MG63 (cell line): Measurements from ENCODE around the gene MIB1. TPM values are rescaled to one million over a fixed set of nuclear protein-coding genes. Genes with fewer than 3 reads are reported as not detected.
"Not testable (repeated sequence)": the region's sequence is repeated elsewhere in the genome, so short reads cannot be mapped to it uniquely, and the experiment has no call there.

Experiments
- DNase-seq: peaks from one replicate; pipeline ENCODE4 v3.0.0-alpha.2; 2020
- H3K27me3 ChIP-seq: fragments of 250-450 bp; sonication (Bioruptor Pico); 2 replicates; pipeline ENCODE4 v1.5.1; 2020; ENCODE audit warnings: mild to moderate bottlenecking, moderate library complexity
- H3K36me3 ChIP-seq: fragments of 250-450 bp; sonication (Bioruptor Pico); 2 replicates; pipeline ENCODE4 v1.5.1; 2020; ENCODE audit warnings: mild to moderate bottlenecking, moderate library complexity
- H3K4me3 ChIP-seq: fragments of 250-450 bp; sonication (Bioruptor Pico); 2 replicates; pipeline ENCODE4 v1.5.1; 2020; ENCODE audit warnings: mild to moderate bottlenecking, moderate library complexity
- H3K9me3 ChIP-seq: fragments of 250-450 bp; sonication (Bioruptor Pico); 2 replicates; pipeline ENCODE4 v1.5.1; 2020; ENCODE audit warnings: mild to moderate bottlenecking, moderate library complexity
- total RNA-seq: library from RNA; depleted of rRNA; stranded (reverse); fragments of >200 nt; shearing (Covaris generic); gene quantifications from 2 replicates; pipeline ENCODE4 v1.2.3, GENCODE V29; 2014; ENCODE audit warnings: low replicate concordance; rRNA removed

Gene MIB1
- 19.9 and 24.8 TPM in 2 replicates for total RNA-seq

GRCh38 chr18:21740538-21741311, at the start of gene MIB1:
Gene MIB1 (plus strand): TSS chr18:21740792. CDS start chr18:21741584, 792 bp downstream.
- H3K9me3 ChIP-seq, result peaks cover 15% of the 10 kb centered on the region
- peak; percentile 95 for DNase-seq
- 0 out of 2 replicates have a peak, but pooled peaks cover 4% of the 10 kb centered on the region for H3K36me3 ChIP-seq
- H3K27me3 ChIP-seq, result no peaks in the 10 kb centered on the region
- H3K4me3 ChIP-seq, result peak within 1 kb of the TSS; percentile 94

DNA sequence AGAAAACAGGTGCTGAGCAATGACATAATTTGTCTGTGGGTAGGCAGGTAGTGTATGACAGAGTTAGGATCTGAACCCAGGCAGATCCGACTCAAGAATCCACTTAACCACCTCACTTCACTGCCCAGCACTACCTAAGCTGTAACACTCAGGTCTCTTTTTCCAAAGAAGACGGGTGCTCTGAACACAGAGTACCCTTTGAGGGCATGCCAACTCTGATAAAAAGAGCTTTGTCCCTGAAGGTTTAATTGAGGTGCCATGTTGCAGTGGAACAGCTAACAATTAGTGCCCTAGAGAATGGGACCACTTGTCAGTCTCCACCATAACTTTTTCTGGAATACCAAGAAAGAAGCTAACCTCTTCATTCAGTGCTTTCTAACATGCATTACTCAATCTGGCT, 47.3 kb upstream of the MIB1 start:
- no peaks in the 10 kb centered on the region for H3K36me3 ChIP-seq
- no peaks in the 10 kb centered on the region; the same call in 1 of the 2 replicates for H3K9me3 ChIP-seq
- H3K27me3 ChIP-seq, result no peaks in the 10 kb centered on the region
- DNase-seq, result no peak
- no peak overlapping the region for H3K4me3 ChIP-seq

DNA sequence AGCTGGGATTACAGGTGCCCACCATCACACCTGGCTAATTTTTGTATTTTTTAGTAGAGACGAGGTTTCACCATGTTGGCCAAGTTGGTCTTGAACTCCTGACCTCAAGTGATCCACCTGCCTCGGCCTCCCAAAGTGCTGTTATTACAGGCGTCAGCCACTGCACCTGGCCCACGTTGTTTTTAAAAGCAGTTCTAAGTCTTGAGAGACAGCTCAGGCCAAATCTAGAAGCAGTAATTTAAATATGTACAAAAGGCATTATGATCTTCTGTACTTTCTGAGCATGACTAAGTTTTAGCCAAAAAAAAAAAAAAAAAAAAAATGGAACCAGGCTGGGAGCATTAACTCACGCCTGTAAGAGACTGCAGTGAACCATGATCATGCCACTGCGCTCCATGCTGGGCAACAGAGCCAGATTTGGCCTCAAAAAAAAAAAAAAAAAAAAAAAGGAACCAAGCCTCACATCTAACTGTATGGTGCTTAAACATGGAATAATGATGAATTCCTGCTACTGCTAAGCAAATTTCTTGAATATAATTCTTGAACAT, 40.0 kb upstream of the MIB1 start:
- no peak for DNase-seq
- H3K27me3 ChIP-seq, result no peaks in the 10 kb centered on the region
- H3K36me3 ChIP-seq, result peaks cover 4% of the 10 kb centered on the region; the same call in 1 of the 2 replicates

DNA sequence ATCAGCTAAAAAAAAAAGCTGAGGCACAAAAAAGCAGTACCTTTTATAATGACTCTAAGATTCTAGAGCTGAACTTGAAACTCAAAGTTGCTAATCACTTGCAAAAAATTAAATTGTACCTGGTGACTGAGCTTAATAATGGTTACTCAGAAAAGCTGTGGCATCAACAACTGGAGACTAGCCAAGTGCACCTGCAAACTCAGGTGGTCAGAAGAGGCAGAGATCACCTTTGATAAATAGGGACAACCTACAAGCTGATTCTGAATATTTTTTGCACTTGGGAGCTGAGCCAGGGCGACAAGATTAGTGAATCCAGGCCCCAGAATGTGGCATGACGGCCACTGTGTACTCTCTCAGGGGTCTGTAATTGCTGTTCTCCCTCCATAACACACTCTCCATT, 39.0 kb upstream of the MIB1 start:
- no peaks in the 10 kb centered on the region for H3K27me3 ChIP-seq
- H3K4me3 ChIP-seq, result no peak overlapping the region
- H3K36me3 ChIP-seq, result peaks cover 4% of the 10 kb centered on the region; the same call in 1 of the 2 replicates
- no peak for DNase-seq
- H3K9me3 ChIP-seq, result no peaks in the 10 kb centered on the region

More for the DNA sequence above, 40.0 kb upstream of the MIB1 start:
- no peak overlapping the region for H3K4me3 ChIP-seq
- no peaks in the 10 kb centered on the region for H3K9me3 ChIP-seq

- no peak for DNase-seq
- Histone ChIP-seq H3K36me3 (peaks cover 4% of the 10 kb centered on the region; the same call in 1 of the 2 replicates), H3K4me3 (no peak overlapping the region), H3K9me3 (no peaks in the 10 kb centered on the region), H3K27me3 (no peaks in the 10 kb centered on the region)
Observed at GRCh38 chr18:21702602-21703001, 38.0 kb upstream of the MIB1 start.

- no peaks in the 10 kb centered on the region for H3K27me3 ChIP-seq
- DNase-seq, result no peak
- peak overlapping the region; percentile 61 for H3K4me3 ChIP-seq
- H3K36me3 ChIP-seq, result peaks cover 4% of the 10 kb centered on the region; the same call in 1 of the 2 replicates
- no peaks in the 10 kb centered on the region for H3K9me3 ChIP-seq
Observed at GRCh38 chr18:21703241-21703820, 37.3 kb upstream of the MIB1 start.

GRCh38 chr18:21704603-21705364, 35.8 kb upstream of the MIB1 start, which contains the start of gene ABHD3:
Gene ABHD3 (minus strand): TSS chr18:21704774. CDS start chr18:21704665, 109 bp downstream.
- DNase-seq, result peak; percentile 91
- Histone ChIP-seq H3K4me3 (peak within 1 kb of the TSS; percentile 61), H3K36me3 (peaks cover 4% of the 10 kb centered on the region; the same call in 1 of the 2 replicates), H3K27me3 (no peaks in the 10 kb centered on the region), H3K9me3 (no peaks in the 10 kb centered on the region)

GRCh38 chr18:21706386-21706865, 34.2 kb upstream of the MIB1 start:
- no peak overlapping the region for H3K4me3 ChIP-seq
- no peaks in the 10 kb centered on the region for H3K9me3 ChIP-seq
- H3K27me3 ChIP-seq, result no peaks in the 10 kb centered on the region
- peaks cover 4% of the 10 kb centered on the region; the same call in 1 of the 2 replicates for H3K36me3 ChIP-seq
- no peak for DNase-seq

- H3K4me3 ChIP-seq, H3K9me3 ChIP-seq, H3K36me3 ChIP-seq, H3K27me3 ChIP-seq, DNase-seq: not testable (repeated sequence)
Observed at GRCh38 chr18:21707130-21707529, 33.5 kb upstream of the MIB1 start.

- H3K27me3 ChIP-seq, result no peaks in the 10 kb centered on the region
- DNase-seq, result no peak
- H3K9me3 ChIP-seq, result no peaks in the 10 kb centered on the region
- no peak overlapping the region for H3K4me3 ChIP-seq
- no peaks in the 10 kb centered on the region for H3K36me3 ChIP-seq
Observed at GRCh38 chr18:21714474-21714873, 26.1 kb upstream of the MIB1 start.

- no peaks in the 10 kb centered on the region for H3K9me3 ChIP-seq
- no peaks in the 10 kb centered on the region for H3K36me3 ChIP-seq
- DNase-seq, result no peak
- no peak overlapping the region for H3K4me3 ChIP-seq
- H3K27me3 ChIP-seq, result no peaks in the 10 kb centered on the region
Observed at GRCh38 chr18:21722687-21723086, 17.9 kb upstream of the MIB1 start.

DNA sequence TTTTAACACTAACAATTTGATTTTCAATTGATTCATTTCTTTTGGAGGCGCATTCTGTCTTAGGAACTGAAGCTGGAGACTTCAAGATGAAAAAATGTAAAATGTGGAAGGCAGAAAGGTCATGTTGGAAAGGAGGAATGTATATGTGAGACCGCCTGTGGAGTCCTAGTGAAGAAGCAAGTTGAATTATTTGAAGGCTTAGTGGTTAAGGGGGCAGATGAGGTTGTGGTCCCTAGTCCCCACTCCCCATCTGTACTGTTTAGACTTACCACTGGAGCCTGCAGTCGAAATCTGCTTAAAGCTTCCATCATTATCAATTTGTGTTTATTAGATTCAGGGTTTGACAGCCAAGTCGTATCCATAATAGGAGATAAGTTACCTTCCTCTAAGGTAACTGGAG, 15.4 kb upstream of the MIB1 start:
- Histone ChIP-seq H3K9me3 (no peaks in the 10 kb centered on the region), H3K27me3 (no peaks in the 10 kb centered on the region), H3K36me3 (no peaks in the 10 kb centered on the region), H3K4me3 (no peak overlapping the region)
- DNase-seq, result no peak

- H3K36me3 ChIP-seq, result no peaks in the 10 kb centered on the region
- no peak for DNase-seq
- H3K27me3 ChIP-seq, result no peaks in the 10 kb centered on the region
- no peaks in the 10 kb centered on the region for H3K9me3 ChIP-seq
- H3K4me3 ChIP-seq, result no peak overlapping the region
Observed at GRCh38 chr18:21727702-21728101, 12.9 kb upstream of the MIB1 start.

GRCh38 chr18:21733011-21733410, 7.6 kb upstream of the MIB1 start:
- H3K9me3 ChIP-seq, result peaks cover 12% of the 10 kb centered on the region
- no peaks in the 10 kb centered on the region for H3K36me3 ChIP-seq
- H3K4me3 ChIP-seq, result no peak overlapping the region
- no peak for DNase-seq
- H3K27me3 ChIP-seq, result no peaks in the 10 kb centered on the region

DNA sequence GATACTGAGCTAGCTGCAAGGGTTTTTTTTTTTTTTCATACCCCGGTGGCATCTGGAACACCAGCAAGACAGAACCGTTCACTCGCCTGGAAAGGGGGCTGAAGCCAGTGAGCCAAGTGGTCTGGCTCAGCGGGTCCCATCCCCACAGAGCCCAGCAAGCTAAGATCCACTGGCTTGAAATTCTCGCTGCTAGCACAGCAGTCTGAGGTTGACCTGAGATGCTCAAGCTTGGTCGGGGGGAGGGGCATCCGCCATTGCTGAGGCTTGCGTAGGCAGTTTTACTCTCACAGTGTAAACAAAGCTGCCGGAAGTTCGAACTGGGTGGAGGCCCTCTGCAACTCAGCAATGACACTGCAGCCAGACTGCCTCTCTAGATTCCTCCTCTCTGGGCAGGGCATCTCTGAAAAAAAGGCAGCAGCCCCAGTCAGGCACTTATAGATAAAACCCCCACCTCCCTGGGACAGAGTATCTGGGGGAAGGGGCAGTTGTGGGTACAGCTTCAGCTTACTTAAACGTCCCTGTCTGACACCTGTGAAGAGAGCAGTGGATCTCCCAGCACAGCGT, 5.1 kb upstream of the MIB1 start:
- Histone ChIP-seq H3K27me3 (no peaks in the 10 kb centered on the region), H3K4me3 (no peak overlapping the region), H3K9me3 (peaks cover 15% of the 10 kb centered on the region), H3K36me3 (no peaks in the 10 kb centered on the region)
- DNase-seq, result no peak

DNA sequence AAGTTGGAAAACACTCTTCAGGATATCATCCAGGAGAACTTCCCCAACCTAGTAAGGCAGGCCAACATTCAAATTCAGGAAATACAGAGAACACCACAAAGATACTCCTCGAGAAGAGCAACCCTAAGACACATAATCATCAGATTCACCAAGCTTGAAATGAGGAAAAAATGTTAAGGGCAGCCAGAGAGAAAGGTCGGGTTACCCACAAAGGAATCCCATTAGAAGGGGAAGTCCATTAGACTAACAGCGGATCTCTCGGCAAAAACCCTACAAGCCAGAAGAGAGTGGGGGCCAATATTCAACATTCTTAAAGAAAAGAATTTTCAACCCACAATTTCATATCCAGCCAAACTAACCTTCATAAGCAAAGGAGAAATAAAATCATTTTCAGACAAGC, 3.7 kb upstream of the MIB1 start:
- peaks cover 15% of the 10 kb centered on the region for H3K9me3 ChIP-seq
- DNase-seq, H3K27me3 ChIP-seq, H3K4me3 ChIP-seq, H3K36me3 ChIP-seq: not testable (repeated sequence)
